Common myeloid progenitor, CD34-positive (primary cell): ENCODE measurements around the gene VGF. TPM values are rescaled to one million over a fixed set of nuclear protein-coding genes. Genes with fewer than 3 reads are reported as not detected.
A peak's percentile ranks its signal among the peaks of the same experiment; 100 is the strongest.

Source experiments
- CTCF ChIA-PET: fragments of 350-600 bp; sonication (Branson Sonifier 250); formaldehyde crosslinking; loops from one replicate; lab custom pipeline; 2021; ENCODE audit warnings: antibody characterized with exemption; lab: Charles Lee
- POLR2A ChIA-PET: fragments of 350-600 bp; sonication (Branson Sonifier 250); formaldehyde crosslinking; loops from one replicate; lab custom pipeline; 2021; ENCODE audit warnings: antibody characterized with exemption; lab: Charles Lee
- DNase-seq, 3 donors: peaks; one replicate each; pipeline versions ENCODE4 v3.0.0 to v3.0.0-alpha.2; 2013
- H3K27ac ChIP-seq, 2 experiments: 1 replicate in 1 of 2; 2 replicates in 1 of 2; pipeline ENCODE4 v1.7.0; 2013; ENCODE audit warnings: inconsistent platforms in 2 of 2, low read length in 2 of 2, mild to moderate bottlenecking in 2 of 2, low read depth in 1 of 2, moderate library complexity in 1 of 2; ENCODE audit not compliant: severe bottlenecking in 2 of 2, insufficient read depth in 1 of 2, poor library complexity in 1 of 2
- H3K27me3 ChIP-seq, 5 experiments: replicated peaks in 2 of 5; 1 replicate in 3 of 5; 2 replicates in 2 of 5; pipeline versions ENCODE4 v1.6.1 to v1.7.0; 2013; ENCODE audit warnings: low read length in 4 of 5, mild to moderate bottlenecking in 2 of 5, moderate library complexity in 2 of 5, inconsistent platforms in 1 of 5; ENCODE audit not compliant: insufficient read depth in 5 of 5, control insufficient read depth in 4 of 5
- H3K36me3 ChIP-seq, 4 experiments: 1 replicate in 2 of 4; 2 replicates in 2 of 4; pipeline versions ENCODE4 v1.6.1 to v1.7.0; 2013; ENCODE audit warnings: low read length in 3 of 4, control low read depth in 1 of 4, mild to moderate bottlenecking in 1 of 4; ENCODE audit not compliant: control insufficient read depth in 4 of 4, insufficient read depth in 4 of 4
- H3K4me1 ChIP-seq, 4 experiments: 1 replicate in 3 of 4; 2 replicates in 1 of 4; pipeline versions ENCODE4 v1.6.1 to v1.7.1; 2013; ENCODE audit warnings: low read length in 3 of 4, mild to moderate bottlenecking in 3 of 4, control low read depth in 1 of 4, inconsistent platforms in 1 of 4, moderate library complexity in 1 of 4; ENCODE audit not compliant: control insufficient read depth in 4 of 4, insufficient read depth in 4 of 4; ENCODE audit errors: control extremely low read depth in 1 of 4
- H3K4me3 ChIP-seq, 7 experiments: 1 replicate in 4 of 7; 2 replicates in 3 of 7; pipeline versions ENCODE4 v1.5.1 to v1.7.0; 2013; ENCODE audit warnings: mild to moderate bottlenecking in 7 of 7, low read length in 6 of 7, moderate library complexity in 6 of 7, inconsistent platforms in 2 of 7, low read depth in 2 of 7, control low read depth in 1 of 7; ENCODE audit not compliant: insufficient read depth in 4 of 7, control insufficient read depth in 1 of 7; ENCODE audit errors: extremely low read depth in 1 of 7
- H3K9me3 ChIP-seq, 5 experiments: 1 replicate in 4 of 5; 2 replicates in 1 of 5; pipeline versions ENCODE4 v1.6.1 to v1.7.1; 2013; ENCODE audit warnings: low read length in 4 of 5, mild to moderate bottlenecking in 2 of 5, inconsistent platforms in 1 of 5, low read depth in 1 of 5, moderate library complexity in 1 of 5; ENCODE audit not compliant: control insufficient read depth in 4 of 5, insufficient read depth in 2 of 5; ENCODE audit errors: control extremely low read depth in 1 of 5
- whole genome bisulfite sequencing: methylation state at CpG from one replicate; pipeline ENCODE4 v1.1.5; 2013; ENCODE audit not compliant: insufficient coverage; 5-methylcytosine and 5-hydroxymethylcytosine counted together
- polyA plus RNA-seq: library from polyadenylated mRNA; unstranded; fragments of 120-200 nt; gene quantifications from one replicate; pipeline ENCODE4 v1.2.1, GENCODE V29; 2013

The VGF gene
- not detected for polyA plus RNA-seq

DNA sequence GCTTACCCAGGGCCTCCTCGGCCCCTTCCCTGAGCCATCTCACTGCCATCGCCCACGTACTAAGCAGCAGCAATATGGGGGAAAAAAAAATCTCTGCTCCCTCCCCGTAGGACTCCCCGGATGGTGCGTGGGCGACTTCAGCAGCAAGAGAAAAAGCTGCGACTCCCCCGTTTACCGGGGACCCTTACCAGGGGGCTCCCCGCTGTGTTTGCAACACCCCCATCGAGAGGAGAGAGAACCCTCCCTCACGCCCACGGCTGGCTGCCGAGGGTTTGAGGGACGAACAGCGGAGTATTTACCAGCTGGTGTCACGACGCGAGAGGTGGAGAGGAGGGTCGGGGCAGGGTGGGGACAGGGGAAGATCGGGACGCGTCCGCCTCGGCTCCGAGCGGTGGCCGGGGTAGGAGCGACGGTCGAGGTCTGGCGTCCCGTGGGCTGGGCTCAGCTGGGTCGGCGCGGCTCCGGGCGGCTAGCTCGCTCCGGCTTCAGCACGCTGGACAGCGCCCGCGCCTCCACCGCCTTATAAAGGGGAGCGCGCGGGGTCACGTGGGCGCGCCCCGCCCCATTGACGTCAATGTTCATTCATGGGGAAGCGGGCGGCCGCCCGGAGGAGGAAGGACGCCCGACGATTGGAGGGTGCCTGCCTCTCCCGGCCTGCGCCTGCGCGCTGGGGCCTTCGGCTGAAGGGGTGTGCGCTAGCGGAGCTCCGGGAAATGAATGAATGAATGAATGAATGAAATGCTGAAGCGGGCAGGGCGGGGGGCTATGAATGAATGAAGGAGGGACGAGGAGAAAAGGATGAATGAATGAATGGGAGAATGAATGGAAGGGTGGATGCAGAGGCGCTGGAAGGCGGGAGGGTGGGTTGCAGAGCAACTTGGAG, at the start of gene VGF:
Gene VGF, minus strand, starts transcription at position 495 of the 883 bp plus-strand sequence. CDS start 726 bp downstream, outside the sequence.
- POLR2A ChIA-PET, result interaction anchor here (1.1 kb wide), 1 partner anchor 17 kb away, joined by 3 read pairs; no protein-coding TSS in a partner anchor
- H3K9me3 ChIP-seq, result no peaks in the 10 kb centered on the region
- no peak within 1 kb of the TSS for H3K27ac ChIP-seq
- DNase-seq, result peak; percentile 90 to 95 (median 94)
- peaks cover 0 to 2% (median 0%) of the 10 kb centered on the region in 4 experiments for H3K36me3 ChIP-seq
- H3K27me3 ChIP-seq, result peaks cover 5 to 83% (median 48%) of the 10 kb centered on the region in 5 experiments
- CTCF ChIA-PET, result interaction anchor here (1.0 to 1.3 kb wide), 3 partner anchors 21 to 276 kb away, joined by 4 read pairs; partner anchors contain the start of gene UFSP1
- H3K4me1 ChIP-seq, result peaks cover 0 to 53% (median 39%) of the 10 kb centered on the region in 4 experiments
- WGBS, result 2% methylated on average over 62 of the region's 74 CpGs
- H3K4me3 ChIP-seq, result peak within 1 kb of the TSS in 3 of 7 experiments; percentile 22 to 40 (median 29)

DNA sequence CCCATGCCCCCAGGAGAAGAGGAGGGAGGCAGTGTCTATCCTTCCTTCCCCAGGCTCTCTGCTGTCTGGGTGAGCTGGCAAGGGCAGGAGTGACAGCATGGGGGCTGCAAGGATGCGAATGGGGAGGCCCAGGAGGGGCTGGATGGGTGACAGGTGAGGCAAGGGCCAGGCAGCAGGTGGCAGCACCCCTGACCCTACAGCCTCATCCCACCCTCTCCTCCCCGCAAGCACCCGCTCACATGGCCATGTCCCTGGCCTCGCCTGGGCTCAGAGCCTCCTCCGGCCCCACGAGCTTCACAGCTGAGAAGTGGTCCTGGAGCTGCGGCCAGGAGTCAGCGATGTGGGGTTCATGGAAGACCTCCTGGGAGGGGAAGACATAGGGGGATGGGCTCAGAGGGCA, 46.6 kb upstream of the VGF start:
- ChIA-PET POLR2A (no interaction called here), CTCF (interaction anchor here (0.6 to 1.6 kb wide), 2 partner anchors 10 to 66 kb away, joined by 3 to 6 read pairs; no protein-coding TSS in a partner anchor)

DNA sequence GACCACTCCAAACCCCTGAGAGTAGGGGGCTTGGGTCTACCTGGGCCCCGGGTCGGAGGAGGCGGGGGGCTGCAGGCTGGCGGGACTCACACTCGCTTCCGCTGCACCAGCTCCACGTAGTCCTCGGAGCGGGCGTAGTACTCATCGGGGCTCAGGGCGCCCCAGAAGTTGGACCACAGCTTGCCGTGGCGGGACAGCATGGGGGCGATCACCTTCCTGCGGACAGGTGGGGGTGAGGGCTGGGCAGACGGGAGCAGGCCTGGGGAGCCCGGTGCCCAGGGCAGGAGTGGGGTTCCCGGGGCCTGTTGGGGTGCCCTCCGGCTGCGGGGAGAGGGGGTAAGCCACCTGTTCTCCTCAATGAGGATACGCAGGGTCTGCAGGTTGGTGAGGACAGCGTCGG, 46.1 kb upstream of the VGF start:
- ChIA-PET CTCF (interaction anchor here (0.6 to 1.6 kb wide), 2 partner anchors 9 to 67 kb away, joined by 3 to 6 read pairs; no protein-coding TSS in a partner anchor), POLR2A (no interaction called here)
- peaks cover 0 to 7% (median 5%) of the 10 kb centered on the region in 4 experiments for H3K4me1 ChIP-seq
- peaks cover 2 to 57% (median 28%) of the 10 kb centered on the region in 4 experiments for H3K36me3 ChIP-seq
- H3K27me3 ChIP-seq, result no peaks in the 10 kb centered on the region
- no peaks in the 10 kb centered on the region for H3K9me3 ChIP-seq
- 97% methylated on average over 23 of the region's 24 CpGs for WGBS
- no peak overlapping the region for H3K4me3 ChIP-seq
- no peak for DNase-seq
- no peak overlapping the region for H3K27ac ChIP-seq

More for the DNA sequence above, 46.6 kb upstream of the VGF start:
- Histone ChIP-seq H3K9me3 (no peaks in the 10 kb centered on the region), H3K27me3 (no peaks in the 10 kb centered on the region), H3K27ac (no peak overlapping the region), H3K4me3 (no peak overlapping the region), H3K4me1 (peaks cover 0 to 12% (median 10%) of the 10 kb centered on the region in 4 experiments), H3K36me3 (peaks cover 2 to 55% (median 27%) of the 10 kb centered on the region in 4 experiments)
- 100% methylated on average over 4 of the region's 8 CpGs for WGBS
- no peak for DNase-seq

DNA sequence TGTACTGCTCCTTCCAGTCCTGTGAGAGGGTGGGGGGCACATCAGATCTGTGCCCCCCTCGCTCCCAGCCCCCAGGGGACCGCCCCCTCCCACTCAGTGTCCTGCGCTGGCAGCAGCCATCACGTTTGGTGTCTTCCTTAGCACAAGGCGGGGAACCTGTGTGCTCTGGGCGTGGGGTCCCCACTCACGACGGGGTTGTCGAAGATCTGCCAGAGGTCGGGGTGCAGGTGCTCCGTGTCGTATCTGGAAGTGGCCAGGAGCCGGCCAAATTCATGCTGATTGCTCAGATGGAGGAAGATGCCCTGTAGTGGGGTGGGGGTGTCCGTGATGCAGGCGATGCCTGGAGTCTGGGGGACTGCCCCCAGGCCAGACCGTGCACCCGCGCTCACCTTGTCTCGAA, 44.8 kb upstream of the VGF start:
- H3K27me3 ChIP-seq, result no peaks in the 10 kb centered on the region
- no peaks in the 10 kb centered on the region for H3K4me1 ChIP-seq
- no peak for DNase-seq
- H3K9me3 ChIP-seq, result no peaks in the 10 kb centered on the region
- H3K36me3 ChIP-seq, result peaks cover 2 to 61% (median 31%) of the 10 kb centered on the region in 4 experiments
- no peak overlapping the region for H3K4me3 ChIP-seq
- ChIA-PET POLR2A (no interaction called here), CTCF (no interaction called here)
- H3K27ac ChIP-seq, result no peak overlapping the region
- 98% methylated on average over 16 of the region's 19 CpGs for WGBS

DNA sequence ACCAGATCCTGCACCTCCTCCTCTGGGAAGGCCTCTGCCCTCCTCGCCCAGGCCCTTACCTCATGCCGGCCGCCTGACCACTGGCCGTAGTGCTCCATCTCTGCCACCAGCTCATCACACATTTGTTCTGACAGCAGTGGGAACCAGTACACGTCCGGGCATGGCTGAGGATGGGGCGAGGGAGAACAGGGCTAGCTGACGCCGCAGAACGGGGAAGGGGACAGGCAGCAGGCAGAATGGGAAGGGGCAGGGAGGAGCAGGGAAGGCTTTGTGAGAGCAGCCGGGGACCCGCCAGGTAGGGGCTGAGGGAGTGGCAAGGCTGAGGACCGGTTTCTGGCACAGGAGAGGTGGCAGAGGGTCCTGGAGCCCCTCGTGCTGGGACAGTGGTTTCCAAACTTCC, 43.4 kb upstream of the VGF start:
- ChIA-PET POLR2A (no interaction called here), CTCF (interaction anchor here (0.6 kb wide), 1 partner anchor 593 kb away, joined by 3 read pairs; no protein-coding TSS in a partner anchor)
- Histone ChIP-seq H3K36me3 (peaks cover 0 to 54% (median 26%) of the 10 kb centered on the region in 4 experiments), H3K27ac (no peak overlapping the region), H3K27me3 (peaks cover 0 to 9% (median 0%) of the 10 kb centered on the region in 5 experiments), H3K4me3 (no peak overlapping the region), H3K9me3 (no peaks in the 10 kb centered on the region), H3K4me1 (no peaks in the 10 kb centered on the region)
- WGBS, result 97% methylated on average over 14 of the region's 14 CpGs
- DNase-seq, result no peak

DNA sequence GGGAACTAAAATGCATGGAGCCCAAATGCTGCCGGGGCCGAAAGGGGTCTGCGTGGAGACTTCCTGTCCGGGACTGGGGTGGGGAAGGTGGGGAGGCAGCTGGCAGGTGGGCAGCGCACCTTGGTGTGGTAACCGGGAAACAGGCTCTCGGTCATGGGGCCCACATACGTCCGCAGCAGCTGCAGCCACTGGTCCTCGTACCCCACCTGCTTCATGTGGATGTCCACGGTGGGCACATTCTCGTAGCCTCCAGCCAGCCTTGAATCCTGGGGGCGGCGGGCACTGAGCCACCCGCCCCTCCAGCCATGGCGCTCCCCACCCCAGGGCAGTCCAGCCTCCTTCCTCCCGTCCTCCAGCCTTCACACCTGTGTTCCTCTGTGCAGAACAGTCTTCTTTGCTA, 42.1 kb upstream of the VGF start:
- POLR2A ChIA-PET, result no interaction called here
- Histone ChIP-seq H3K4me3 (no peak overlapping the region), H3K27ac (no peak overlapping the region), H3K9me3 (no peaks in the 10 kb centered on the region), H3K36me3 (peaks cover 0 to 47% (median 25%) of the 10 kb centered on the region in 4 experiments), H3K4me1 (no peaks in the 10 kb centered on the region), H3K27me3 (peaks cover 0 to 23% (median 8%) of the 10 kb centered on the region in 5 experiments)
- no peak for DNase-seq
- 93% methylated on average over 17 of the region's 17 CpGs for WGBS
- CTCF ChIA-PET, result interaction anchor here (0.8 to 1.5 kb wide), 4 partner anchors 13 to 63 kb away, joined by 3 to 5 read pairs (median 3); no protein-coding TSS in a partner anchor
